CD1c-positive myeloid dendritic cell (primary cell): Measurements from ENCODE around the gene ITGA5.

ENCODE experiments used
- DNase-seq: peaks from one replicate; pipeline ENCODE4 v3.0.0-alpha.2; 2016; ENCODE audit errors: extremely low spot score

The ITGA5 gene

DNA sequence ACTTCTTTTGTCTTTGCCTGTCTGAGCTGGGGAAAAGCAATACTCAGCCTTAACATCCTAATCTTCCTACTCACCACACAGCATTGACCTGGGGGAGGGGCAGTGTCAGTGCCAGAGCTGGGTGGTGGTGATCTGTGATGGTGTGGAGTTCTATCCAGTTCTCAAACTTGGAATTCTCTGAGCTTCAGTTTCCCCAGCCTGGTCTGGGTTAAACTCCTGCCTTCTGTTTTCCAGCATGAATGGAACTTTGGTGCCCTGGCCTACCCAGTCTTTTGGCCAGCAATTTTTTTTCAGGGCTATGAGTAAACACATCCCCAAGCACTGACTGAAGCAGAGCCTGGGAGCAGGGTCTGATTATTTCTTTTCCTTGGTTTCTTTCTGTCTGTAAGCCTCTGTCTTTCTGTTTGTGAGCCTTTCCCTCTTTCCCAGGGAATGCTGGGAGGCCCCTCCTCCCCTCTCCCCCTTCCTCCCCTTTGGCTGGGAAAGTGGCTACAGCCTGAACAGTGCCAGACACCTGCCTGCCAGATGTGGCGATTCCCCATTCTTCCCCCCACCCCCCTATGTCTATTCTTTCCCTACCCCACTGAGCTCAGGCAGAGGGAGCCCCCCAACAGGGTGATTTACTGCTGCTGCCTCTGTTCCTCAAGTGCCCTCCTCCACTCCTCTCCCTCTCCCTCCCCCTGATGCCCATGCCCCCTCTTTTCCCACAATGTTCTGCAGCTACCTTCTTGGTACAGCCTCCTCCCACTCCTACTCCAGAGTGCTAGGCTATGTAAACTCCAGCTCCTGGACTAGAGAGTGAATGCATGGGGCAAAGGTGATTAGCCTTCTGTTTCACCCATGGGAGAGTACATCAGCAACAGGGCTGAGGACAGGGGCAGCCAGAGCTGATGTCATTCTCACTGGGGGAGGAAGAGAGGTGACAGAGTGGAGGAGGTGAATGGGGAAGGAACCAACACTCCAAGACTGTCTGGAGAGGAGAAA, 65.9 kb downstream of the ITGA5 start:
- DNase-seq, result no peak

DNA sequence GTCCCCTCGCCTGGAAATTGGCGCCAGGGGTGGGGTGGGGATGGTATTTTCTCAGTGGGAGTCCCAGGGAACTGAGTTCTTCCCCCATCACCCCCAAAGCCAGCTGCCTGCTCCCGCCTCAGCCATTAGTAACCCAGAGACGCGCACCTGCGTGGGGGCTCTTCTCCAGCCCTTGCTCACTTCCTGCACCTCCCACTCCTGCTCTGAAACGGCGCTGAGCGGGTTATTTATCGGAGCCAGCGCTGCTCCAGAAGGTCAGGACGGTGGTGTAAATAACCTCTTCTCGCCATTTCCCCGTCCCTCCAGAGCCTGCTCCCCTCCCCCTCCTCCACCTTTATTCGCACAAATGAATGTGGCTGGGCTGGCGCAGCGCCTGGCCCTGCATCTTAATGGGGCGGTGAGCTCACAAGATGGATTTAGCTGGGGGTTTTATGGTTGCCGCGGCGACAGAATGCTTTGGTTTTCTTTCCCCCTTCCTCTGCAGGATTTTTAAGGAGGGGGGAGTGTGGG, 67.0 kb downstream of the ITGA5 start:
- no peak for DNase-seq

DNA sequence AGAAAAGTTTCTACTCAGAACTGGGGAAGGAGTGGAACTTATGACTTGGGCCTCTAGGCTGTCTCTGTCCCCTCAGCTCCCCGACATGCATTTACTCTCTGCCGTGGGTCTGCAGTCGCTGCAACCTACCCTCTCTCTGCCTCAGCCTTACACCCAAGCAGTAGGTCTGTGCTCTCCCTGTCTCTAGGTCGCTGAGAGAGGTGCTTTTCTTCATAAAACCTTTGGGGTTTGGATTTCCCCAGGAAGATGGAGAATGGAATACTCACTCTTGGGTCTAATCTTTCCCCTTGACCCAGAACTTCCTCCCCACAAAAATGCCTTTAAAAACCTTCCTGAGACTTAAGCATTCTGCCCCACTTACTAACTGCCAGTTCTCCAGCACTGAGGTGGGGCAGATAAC, 67.7 kb downstream of the ITGA5 start:
- DNase-seq, result no peak

DNA sequence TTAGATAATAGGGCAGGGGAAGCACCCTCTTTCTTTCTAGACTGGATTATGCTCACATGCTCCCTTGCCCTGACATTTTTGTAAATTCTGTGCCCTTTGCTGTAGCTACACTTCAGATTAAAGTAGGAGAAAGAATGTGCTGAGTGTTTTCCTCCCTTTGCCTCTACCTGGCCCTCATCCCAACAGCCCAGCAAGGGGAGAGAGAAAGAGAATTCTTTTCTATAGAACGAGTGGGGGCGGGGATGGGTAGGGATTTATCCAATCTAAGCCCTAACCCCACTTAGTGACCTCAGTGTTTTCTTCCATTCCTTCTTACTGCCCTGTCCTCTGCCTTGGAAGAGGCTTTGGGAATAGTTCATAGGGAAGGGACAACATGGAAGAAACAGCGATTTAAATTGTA, 68.3 kb downstream of the ITGA5 start:
- DNase-seq, result no peak

DNA sequence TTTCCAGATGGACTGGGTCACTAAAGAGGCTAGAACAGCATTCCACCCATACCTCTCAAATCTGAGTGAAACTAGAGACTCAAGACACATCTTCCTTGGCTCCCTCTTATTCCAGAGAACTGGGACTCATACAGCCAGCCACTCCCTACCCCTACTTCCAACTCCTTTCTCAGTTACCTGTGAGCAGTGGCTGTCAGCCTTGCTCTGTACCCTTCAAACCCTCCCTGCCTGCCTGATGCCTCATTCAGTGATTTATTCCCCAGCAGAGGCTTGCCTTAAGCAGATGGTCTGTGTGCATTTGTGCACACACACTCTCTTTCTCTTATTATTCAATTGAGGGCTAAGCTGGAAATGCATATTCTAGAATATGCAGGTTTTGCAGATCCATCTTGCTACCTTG, 69.4 kb downstream of the ITGA5 start:
- no peak for DNase-seq

DNA sequence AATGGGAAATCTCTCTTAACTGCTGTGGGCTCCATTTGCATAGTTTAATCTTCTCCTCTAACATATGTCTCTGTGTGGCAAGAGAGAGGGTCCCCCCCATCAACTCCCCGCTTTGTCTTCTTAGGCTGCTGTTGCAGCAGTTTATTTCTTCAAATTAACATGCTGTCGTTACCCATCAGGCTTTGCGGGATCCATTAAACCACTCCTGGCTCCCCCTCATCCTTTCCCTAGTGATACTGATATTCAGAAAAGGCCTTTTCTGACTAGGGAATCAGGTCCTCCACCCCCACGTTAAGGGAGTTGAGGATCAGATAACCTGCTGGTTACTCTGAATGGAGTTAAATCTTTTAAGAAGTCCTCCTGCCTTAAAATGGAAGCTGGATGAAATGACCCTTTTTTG, 70.0 kb downstream of the ITGA5 start:
- DNase-seq, result no peak
